Myocyte (in vitro differentiated cells): Measurements from ENCODE around the gene HSF5. TPM values are rescaled to one million over a fixed set of nuclear protein-coding genes. Genes with fewer than 3 reads are reported as not detected.

Experiments
- DNase-seq: peaks from one replicate; pipeline ENCODE4 v3.0.0-alpha.2; 2012; ENCODE audit warnings: low read depth
- total RNA-seq: library from RNA; depleted of rRNA; stranded (reverse); fragments of >200 nt; gene quantifications from 2 replicates; pipeline ENCODE4 v1.2.3, GENCODE V29; 2014

The HSF5 gene
- total RNA-seq, 1 donor from 2014 or later: not detected

GRCh38 chr17:58371300-58371950 is 116.8 kb downstream of the HSF5 start:
- DNase-seq: no peak

GRCh38 chr17:58370716-58371115 is 117.5 kb downstream of the HSF5 start:
- DNase-seq: no peak

DNA sequence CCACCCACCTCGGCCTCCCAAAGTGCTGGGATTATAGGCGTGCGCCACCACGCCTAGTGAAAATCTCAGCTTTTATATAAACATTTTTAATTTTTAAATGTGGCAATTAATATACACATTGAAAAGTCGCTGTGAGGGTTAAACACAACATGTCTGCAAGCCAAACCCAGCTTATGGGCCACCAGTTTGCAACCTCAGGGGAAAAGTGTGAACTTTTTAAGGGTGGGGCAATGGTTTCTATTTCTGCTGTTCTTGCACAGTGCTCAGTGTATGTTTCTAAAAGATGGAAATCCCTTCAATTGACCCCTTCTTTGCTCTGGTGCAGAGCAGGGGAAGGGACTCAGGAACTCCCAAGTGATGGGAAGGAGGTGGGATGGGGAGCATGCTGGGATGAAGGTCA is 117.9 kb downstream of the HSF5 start:
- no peak for DNase-seq

Other genes starting within 250 kb of the HSF5 start
- not detected in 2 replicates for gene LPO, start 249.8 kb downstream of the HSF5 start, total RNA-seq
- 0.05 TPM in 2 replicates for gene MPO, start 207.5 kb downstream of the HSF5 start, total RNA-seq
- 0.16 TPM in 1 of 2 replicates, not detected in the other for gene TSPOAP1, start 159.6 kb downstream of the HSF5 start, total RNA-seq
- 36.1 and 49.1 TPM in 2 replicates for gene SUPT4H1, start 136.2 kb downstream of the HSF5 start, total RNA-seq
- gene RNF43, start 70.9 kb downstream of the HSF5 start, total RNA-seq: not detected in 2 replicates
- 28.4 and 37.4 TPM in 2 replicates for gene MTMR4, start 26.2 kb upstream of the HSF5 start, total RNA-seq
- gene TEX14, start 203.6 kb upstream of the HSF5 start, total RNA-seq: 0.10 and 0.48 TPM in 2 replicates
- 28.0 and 31.7 TPM in 2 replicates for gene RAD51C, start 204.2 kb upstream of the HSF5 start, total RNA-seq